HG03571 (cell line): Measurements from ENCODE around the gene TMEM161A.

Experiments used
- ATAC-seq: cut with Tn5 transposase; IDR thresholded peaks from one replicate; pipeline ENCODE4 v1.9.1; 2021; ENCODE audit not compliant: unreplicated experiment

Gene TMEM161A

GRCh38 chr19:19098084-19098702 is 40.1 kb downstream of the TMEM161A start:
- no peak for ATAC-seq

- ATAC-seq: no peak
Observed at GRCh38 chr19:19096641-19097627, 41.3 kb downstream of the TMEM161A start.

- ATAC-seq: no peak
Observed at GRCh38 chr19:19095691-19096090, 42.6 kb downstream of the TMEM161A start.

DNA sequence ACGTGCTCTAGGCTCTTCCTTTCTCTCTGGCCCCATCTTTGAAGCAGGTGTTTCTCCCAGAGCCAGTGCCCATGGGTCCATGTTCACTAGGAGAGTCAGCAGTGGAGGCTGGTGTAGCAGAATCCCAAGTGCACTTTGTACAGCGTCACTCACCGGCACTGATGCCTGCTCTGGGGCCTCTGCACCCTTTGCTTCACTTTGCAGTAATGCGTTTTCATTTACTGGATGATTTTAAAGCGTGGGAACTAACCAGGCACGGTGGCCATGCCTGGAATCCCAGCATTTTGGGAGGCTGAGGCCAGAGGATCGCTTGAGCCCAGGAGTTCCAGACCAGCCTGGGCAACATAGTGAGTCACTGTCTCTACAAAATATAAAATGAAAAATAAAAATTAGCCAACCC is 43.8 kb downstream of the TMEM161A start:
- no peak for ATAC-seq

- no peak for ATAC-seq
Observed at GRCh38 chr19:19087676-19088075, 50.6 kb downstream of the TMEM161A start.

GRCh38 chr19:19083413-19084178 is 54.7 kb downstream of the TMEM161A start:
- ATAC-seq: no peak

DNA sequence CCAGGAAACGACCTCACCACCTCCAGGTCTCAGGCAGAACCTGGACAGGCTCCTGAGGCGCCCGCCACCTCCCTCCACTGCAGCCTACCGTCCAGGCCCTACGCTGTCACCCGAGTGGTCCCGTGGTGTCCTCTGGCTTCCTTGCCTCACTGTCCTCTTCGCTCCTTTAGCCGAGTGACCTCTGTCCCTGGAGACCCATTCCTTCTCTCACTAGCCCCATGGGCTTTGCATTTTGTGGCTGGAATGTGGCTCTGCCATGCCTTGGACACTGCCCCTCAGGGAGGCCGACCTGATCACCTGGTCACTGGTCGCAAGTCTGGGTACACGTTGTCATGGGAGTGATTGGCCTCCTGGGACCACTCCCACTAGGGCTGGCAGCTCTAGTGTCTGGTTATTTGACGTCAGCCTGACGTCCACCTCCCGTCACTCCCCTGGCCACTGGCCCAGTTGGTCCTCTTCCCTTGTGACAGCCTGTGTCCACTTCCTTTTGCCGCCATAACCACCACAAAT is 56.6 kb downstream of the TMEM161A start:
- ATAC-seq: no peak

GRCh38 chr19:19079571-19079970 is 58.7 kb downstream of the TMEM161A start:
- no peak for ATAC-seq

GRCh38 chr19:19078801-19079200 is 59.5 kb downstream of the TMEM161A start:
- ATAC-seq: no peak

GRCh38 chr19:19077103-19077502 is 61.2 kb downstream of the TMEM161A start:
- no peak for ATAC-seq

DNA sequence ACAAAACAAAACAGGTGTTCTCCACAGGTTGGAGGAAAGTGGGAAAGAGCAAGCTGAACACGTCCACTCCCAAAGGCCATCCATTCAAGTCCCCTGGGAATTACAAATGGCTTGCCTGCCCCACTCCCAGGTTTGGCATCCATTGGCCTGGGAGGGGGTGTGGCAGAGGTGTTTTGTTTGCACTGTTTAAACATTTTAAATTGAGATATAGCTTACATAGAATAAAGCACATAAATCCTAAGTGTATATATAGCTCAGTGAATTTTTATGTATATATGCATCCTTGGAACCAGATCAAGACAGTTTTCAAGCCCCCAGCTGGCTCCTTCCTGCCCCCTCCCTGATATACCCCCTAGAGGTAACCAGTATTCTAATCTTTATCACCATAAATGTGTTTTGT is 61.8 kb downstream of the TMEM161A start:
- no peak for ATAC-seq

DNA sequence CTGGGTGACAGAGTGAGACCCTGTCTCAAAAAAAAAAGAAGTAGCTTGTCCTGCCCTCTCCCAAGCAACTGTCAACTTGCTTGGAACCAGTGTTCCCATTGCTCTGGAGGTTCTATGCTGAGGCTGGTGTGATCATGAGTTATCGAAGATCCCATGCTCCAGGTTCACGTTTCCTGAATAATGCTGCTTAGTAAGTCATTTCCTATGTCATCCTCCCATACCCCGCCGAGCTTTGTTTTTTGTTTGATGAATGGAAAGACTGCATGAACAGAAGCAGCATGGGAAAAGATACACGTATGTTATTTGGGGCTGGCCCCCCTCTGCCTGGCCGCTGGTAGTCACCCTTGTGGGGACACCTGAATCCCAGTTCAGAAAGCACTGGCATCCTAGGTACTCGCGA is 63.2 kb downstream of the TMEM161A start:
- no peak for ATAC-seq

DNA sequence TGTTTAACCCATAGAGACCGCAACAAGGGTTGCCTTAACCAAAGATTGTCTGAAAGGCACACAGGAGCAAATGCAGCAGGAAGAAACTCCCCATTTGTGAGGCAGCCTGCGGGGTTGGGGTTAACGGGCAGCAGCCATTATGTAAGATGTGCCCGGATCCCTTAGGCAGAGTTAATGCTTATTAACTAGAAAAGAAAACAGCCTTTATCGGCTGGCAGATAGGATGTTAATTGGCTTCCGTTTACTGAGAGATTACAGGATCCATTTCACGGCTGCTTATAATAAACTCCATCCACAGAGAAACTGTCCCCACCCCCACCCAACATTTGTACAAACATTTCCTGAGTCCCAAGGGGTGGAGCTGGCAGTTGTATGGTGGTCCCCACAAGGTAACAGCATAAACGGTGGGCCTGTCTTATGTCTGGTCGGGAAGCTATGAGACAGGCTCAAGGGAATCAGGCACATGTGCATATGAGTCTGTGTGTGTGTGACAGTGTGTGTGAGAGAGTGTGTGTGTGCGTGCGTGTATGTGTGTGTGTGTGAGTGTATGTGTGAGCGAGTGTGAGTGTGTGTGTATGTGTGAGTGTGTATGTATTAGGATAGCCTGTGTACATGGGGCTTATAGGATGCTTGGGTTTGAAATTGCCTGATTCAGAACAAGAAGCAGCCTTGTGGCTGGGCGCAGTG is 63.9 kb downstream of the TMEM161A start:
- ATAC-seq: no peak

- ATAC-seq: no peak
Observed at GRCh38 chr19:19071897-19072296, 66.4 kb downstream of the TMEM161A start.
